H1 (cell line): ENCODE measurements around the gene TTLL5. TPM values are rescaled to one million over a fixed set of nuclear protein-coding genes. Genes with fewer than 3 reads are reported as not detected.

ENCODE experiments used
- CREB1 ChIP-seq: IDR thresholded peaks from 2 replicates; pipeline ENCODE4 v1.6.1; 2012; ENCODE audit warnings: inconsistent platforms
- CTCF ChIP-seq, 3 experiments: IDR thresholded peaks; 1 replicate in 2 of 3; 2 replicates in 1 of 3; pipeline versions ENCODE4 v1.5.1 to v1.6.1; 2011; ENCODE audit warnings: low read length in 3 of 3, mild to moderate bottlenecking in 3 of 3, inconsistent platforms in 2 of 3, low read depth in 1 of 3, moderate library complexity in 1 of 3; ENCODE audit not compliant: insufficient read depth in 1 of 3; ENCODE audit errors: control extremely low read depth in 1 of 3
- FOSL1 ChIP-seq: IDR thresholded peaks from 2 replicates; pipeline ENCODE4 v1.6.1; 2011; ENCODE audit warnings: mild to moderate bottlenecking, low read depth, low read length, moderate library complexity; ENCODE audit not compliant: insufficient read depth
- KDM5A ChIP-seq: fragments of 200-600 bp; IDR thresholded peaks from 2 replicates; pipeline ENCODE4 v1.7.1; 2012; ENCODE audit warnings: mild to moderate bottlenecking, low read length, inconsistent platforms, mixed read lengths
- NRF1 ChIP-seq: IDR thresholded peaks from 2 replicates; pipeline ENCODE4 v1.6.1; 2011; ENCODE audit warnings: mild to moderate bottlenecking, low read depth, low read length, improper control_type of control experiment
- POU5F1 ChIP-seq: IDR thresholded peaks from 2 replicates; pipeline ENCODE4 v1.6.1; 2011; ENCODE audit warnings: low read depth, mild to moderate bottlenecking, low read length, moderate library complexity
- SIN3A ChIP-seq, 2 experiments: IDR thresholded peaks in 1 of 2; conservative IDR thresholded peaks in 1 of 2; 2 replicates each; pipeline ENCODE4 v1.6.1; 2011 to 2012; ENCODE audit warnings: low read length in 2 of 2, improper control_type of control experiment in 1 of 2, low read depth in 1 of 2, mild to moderate bottlenecking in 1 of 2
- TCF12 ChIP-seq: IDR thresholded peaks from 2 replicates; pipeline ENCODE4 v1.6.1; 2011; ENCODE audit warnings: low read depth, mild to moderate bottlenecking, low read length
- polyA plus RNA-seq, 7 experiments: library from polyadenylated mRNA; depleted of rRNA in 3 of 7; stranded (reverse) in 5 of 7; unstranded in 2 of 7; fragments of >200 nt in 5 of 7; fragments of 200-250 nt in 2 of 7; gene quantifications; 1 replicate in 5 of 7; 2 replicates in 1 of 7; 4 replicates in 1 of 7; pipeline versions ENCODE4 v1.2.1 to v1.2.3, GENCODE V29; 2011 to 2013; ENCODE audit warnings: missing spikeins in 2 of 7, mixed read lengths in 2 of 7
- total RNA-seq: library from RNA; stranded (reverse); fragmentation: NEBNext Ultra II Directional; extraction: Animal tissue kit (Norgen Biotek cat#: 25700); gene quantifications from 2 replicates; pipeline ENCODE4 v1.2.1, GENCODE V29; 2021
- TF ChIP-seq, protein P1 (sequence below): fragments of 300-600 bp; sonication (generic); IDR thresholded peaks from 2 replicates; pipeline ENCODE4 v1.7.1; 2012; ENCODE audit warnings: low read length, moderate library complexity, mild to moderate bottlenecking, inconsistent platforms; ENCODE audit not compliant: insufficient replicate concordance

TTLL5 gene
- total and polyA plus RNA-seq, 2 of the 8 experiments (the other 6 are each of a cell fraction or from before 2014, with no cell fraction given) = 16.1 to 45.9 TPM

- TF ChIP-seq, protein P1, sequence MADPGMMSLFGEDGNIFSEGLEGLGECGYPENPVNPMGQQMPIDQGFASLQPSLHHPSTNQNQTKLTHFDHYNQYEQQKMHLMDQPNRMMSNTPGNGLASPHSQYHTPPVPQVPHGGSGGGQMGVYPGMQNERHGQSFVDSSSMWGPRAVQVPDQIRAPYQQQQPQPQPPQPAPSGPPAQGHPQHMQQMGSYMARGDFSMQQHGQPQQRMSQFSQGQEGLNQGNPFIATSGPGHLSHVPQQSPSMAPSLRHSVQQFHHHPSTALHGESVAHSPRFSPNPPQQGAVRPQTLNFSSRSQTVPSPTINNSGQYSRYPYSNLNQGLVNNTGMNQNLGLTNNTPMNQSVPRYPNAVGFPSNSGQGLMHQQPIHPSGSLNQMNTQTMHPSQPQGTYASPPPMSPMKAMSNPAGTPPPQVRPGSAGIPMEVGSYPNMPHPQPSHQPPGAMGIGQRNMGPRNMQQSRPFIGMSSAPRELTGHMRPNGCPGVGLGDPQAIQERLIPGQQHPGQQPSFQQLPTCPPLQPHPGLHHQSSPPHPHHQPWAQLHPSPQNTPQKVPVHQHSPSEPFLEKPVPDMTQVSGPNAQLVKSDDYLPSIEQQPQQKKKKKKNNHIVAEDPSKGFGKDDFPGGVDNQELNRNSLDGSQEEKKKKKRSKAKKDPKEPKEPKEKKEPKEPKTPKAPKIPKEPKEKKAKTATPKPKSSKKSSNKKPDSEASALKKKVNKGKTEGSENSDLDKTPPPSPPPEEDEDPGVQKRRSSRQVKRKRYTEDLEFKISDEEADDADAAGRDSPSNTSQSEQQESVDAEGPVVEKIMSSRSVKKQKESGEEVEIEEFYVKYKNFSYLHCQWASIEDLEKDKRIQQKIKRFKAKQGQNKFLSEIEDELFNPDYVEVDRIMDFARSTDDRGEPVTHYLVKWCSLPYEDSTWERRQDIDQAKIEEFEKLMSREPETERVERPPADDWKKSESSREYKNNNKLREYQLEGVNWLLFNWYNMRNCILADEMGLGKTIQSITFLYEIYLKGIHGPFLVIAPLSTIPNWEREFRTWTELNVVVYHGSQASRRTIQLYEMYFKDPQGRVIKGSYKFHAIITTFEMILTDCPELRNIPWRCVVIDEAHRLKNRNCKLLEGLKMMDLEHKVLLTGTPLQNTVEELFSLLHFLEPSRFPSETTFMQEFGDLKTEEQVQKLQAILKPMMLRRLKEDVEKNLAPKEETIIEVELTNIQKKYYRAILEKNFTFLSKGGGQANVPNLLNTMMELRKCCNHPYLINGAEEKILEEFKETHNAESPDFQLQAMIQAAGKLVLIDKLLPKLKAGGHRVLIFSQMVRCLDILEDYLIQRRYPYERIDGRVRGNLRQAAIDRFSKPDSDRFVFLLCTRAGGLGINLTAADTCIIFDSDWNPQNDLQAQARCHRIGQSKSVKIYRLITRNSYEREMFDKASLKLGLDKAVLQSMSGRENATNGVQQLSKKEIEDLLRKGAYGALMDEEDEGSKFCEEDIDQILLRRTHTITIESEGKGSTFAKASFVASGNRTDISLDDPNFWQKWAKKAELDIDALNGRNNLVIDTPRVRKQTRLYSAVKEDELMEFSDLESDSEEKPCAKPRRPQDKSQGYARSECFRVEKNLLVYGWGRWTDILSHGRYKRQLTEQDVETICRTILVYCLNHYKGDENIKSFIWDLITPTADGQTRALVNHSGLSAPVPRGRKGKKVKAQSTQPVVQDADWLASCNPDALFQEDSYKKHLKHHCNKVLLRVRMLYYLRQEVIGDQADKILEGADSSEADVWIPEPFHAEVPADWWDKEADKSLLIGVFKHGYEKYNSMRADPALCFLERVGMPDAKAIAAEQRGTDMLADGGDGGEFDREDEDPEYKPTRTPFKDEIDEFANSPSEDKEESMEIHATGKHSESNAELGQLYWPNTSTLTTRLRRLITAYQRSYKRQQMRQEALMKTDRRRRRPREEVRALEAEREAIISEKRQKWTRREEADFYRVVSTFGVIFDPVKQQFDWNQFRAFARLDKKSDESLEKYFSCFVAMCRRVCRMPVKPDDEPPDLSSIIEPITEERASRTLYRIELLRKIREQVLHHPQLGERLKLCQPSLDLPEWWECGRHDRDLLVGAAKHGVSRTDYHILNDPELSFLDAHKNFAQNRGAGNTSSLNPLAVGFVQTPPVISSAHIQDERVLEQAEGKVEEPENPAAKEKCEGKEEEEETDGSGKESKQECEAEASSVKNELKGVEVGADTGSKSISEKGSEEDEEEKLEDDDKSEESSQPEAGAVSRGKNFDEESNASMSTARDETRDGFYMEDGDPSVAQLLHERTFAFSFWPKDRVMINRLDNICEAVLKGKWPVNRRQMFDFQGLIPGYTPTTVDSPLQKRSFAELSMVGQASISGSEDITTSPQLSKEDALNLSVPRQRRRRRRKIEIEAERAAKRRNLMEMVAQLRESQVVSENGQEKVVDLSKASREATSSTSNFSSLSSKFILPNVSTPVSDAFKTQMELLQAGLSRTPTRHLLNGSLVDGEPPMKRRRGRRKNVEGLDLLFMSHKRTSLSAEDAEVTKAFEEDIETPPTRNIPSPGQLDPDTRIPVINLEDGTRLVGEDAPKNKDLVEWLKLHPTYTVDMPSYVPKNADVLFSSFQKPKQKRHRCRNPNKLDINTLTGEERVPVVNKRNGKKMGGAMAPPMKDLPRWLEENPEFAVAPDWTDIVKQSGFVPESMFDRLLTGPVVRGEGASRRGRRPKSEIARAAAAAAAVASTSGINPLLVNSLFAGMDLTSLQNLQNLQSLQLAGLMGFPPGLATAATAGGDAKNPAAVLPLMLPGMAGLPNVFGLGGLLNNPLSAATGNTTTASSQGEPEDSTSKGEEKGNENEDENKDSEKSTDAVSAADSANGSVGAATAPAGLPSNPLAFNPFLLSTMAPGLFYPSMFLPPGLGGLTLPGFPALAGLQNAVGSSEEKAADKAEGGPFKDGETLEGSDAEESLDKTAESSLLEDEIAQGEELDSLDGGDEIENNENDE = no peak
- TF ChIP-seq FOSL1 = no peak
- TF ChIP-seq KDM5A = no peak
- no peak for TF ChIP-seq SIN3A (conservative IDR thresholded peaks at IDR 0.05 in 1 of 2, IDR thresholded peaks at IDR 0.05 in 1 of 2; ENCODE audit: low read depth in 1 of 2, low read length in 2 of 2)
- TF ChIP-seq CREB1 = no peak
- no peak for TF ChIP-seq NRF1
- no peak for TF ChIP-seq POU5F1
- no peak for TF ChIP-seq TCF12
- TF ChIP-seq CTCF (IDR thresholded peaks at IDR 0.05; ENCODE audit: control extremely low read depth in 1 of 3, insufficient read depth in 1 of 3, low read depth in 1 of 3, low read length in 3 of 3) = no peak
Measured at GRCh38 chr14:75969126-75969525, 308.1 kb downstream of the TTLL5 start (continued).
